Skeletal muscle tissue (tissue), 4 donors: ENCODE data around the gene BICD1. TPM values are rescaled to one million over a fixed set of nuclear protein-coding genes. Genes with fewer than 3 reads are reported as not detected.

Experiments used
- H3K27ac ChIP-seq: one replicate; pipeline ENCODE4 v1.7.0; 2013; ENCODE audit warnings: mild to moderate bottlenecking, low read depth, low read length, inconsistent platforms
- H3K27me3 ChIP-seq, 3 donors: one replicate each; pipeline ENCODE4 v1.7.0; 2013; ENCODE audit warnings: low read length in 3 of 3; ENCODE audit not compliant: control insufficient read depth in 3 of 3, insufficient read depth in 3 of 3
- H3K36me3 ChIP-seq, 3 donors: one replicate each; pipeline ENCODE4 v1.7.0; 2013; ENCODE audit warnings: low read length in 3 of 3; ENCODE audit not compliant: control insufficient read depth in 3 of 3, insufficient read depth in 3 of 3
- H3K4me1 ChIP-seq, 3 donors: one replicate each; pipeline ENCODE4 v1.7.0; 2013; ENCODE audit warnings: low read length in 3 of 3, mild to moderate bottlenecking in 3 of 3; ENCODE audit not compliant: control insufficient read depth in 3 of 3, insufficient read depth in 3 of 3
- H3K4me3 ChIP-seq, 3 donors: one replicate each; pipeline ENCODE4 v1.7.0; 2013; ENCODE audit warnings: low read length in 3 of 3
- H3K9ac ChIP-seq, 3 donors: one replicate each; pipeline ENCODE4 v1.7.0; 2013; ENCODE audit warnings: low read length in 3 of 3, mild to moderate bottlenecking in 3 of 3, moderate library complexity in 2 of 3, low read depth in 1 of 3
- H3K9me3 ChIP-seq, 3 donors: one replicate each; pipeline ENCODE4 v1.7.0; 2013; ENCODE audit warnings: low read length in 3 of 3; ENCODE audit not compliant: control insufficient read depth in 3 of 3
- total RNA-seq: library from RNA; depleted of rRNA; stranded (reverse); fragments of >200 nt; gene quantifications from one replicate; pipeline ENCODE4 v1.2.3, GENCODE V29; 2014
- donor health status: Osteomylitis.

The BICD1 gene
- total RNA-seq, 1 donor from 2014 or later, result 7.8 TPM

DNA sequence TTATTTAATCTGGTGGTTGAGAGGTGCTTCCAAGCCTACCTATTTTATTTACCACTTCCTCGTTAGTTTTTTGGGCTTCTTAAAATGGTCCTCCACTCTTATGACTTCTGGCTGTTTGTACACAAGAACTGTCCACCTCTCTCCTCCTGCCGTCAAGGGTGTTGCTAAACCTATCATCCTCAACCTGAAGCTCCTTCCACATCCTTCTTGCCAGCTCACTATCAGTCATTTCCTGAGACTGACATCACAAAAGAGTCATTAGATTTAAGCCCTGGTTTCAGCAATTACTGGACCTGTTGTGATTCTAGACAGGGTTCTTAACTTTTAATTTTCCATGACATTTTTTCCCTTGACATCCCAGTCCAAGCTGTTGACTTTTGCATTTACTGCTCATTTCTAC lies 91.9 kb downstream of the BICD1 start:
- Histone ChIP-seq H3K9ac (no peak overlapping the region), H3K27ac (no peak overlapping the region), H3K4me1 (no peaks in the 10 kb centered on the region), H3K27me3 (no peaks in the 10 kb centered on the region), H3K4me3 (no peak overlapping the region), H3K9me3 (no peaks in the 10 kb centered on the region), H3K36me3 (no peaks in the 10 kb centered on the region)

DNA sequence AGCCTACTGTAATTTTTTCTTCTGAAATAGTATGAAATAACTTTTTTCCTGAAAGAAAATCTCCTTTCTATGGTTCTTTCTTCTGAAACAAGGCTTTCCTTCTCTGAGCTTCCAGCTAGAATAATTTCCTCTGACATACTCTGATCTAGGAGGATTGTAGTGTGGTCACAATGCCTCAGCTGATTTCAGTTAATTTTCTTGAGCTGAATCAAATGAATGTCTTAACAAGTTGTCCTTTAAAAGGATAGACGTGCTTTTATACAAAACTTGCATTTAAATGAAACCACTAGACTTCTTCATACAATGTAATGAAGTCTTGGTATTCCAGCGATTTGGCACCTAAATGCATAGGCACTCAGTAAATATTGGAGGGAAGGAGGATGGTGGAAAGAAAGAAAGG lies 94.4 kb downstream of the BICD1 start:
- Histone ChIP-seq H3K36me3 (no peaks in the 10 kb centered on the region), H3K9ac (no peak overlapping the region), H3K27me3 (no peaks in the 10 kb centered on the region), H3K4me1 (no peaks in the 10 kb centered on the region), H3K9me3 (no peaks in the 10 kb centered on the region), H3K27ac (no peak overlapping the region), H3K4me3 (no peak overlapping the region)

DNA sequence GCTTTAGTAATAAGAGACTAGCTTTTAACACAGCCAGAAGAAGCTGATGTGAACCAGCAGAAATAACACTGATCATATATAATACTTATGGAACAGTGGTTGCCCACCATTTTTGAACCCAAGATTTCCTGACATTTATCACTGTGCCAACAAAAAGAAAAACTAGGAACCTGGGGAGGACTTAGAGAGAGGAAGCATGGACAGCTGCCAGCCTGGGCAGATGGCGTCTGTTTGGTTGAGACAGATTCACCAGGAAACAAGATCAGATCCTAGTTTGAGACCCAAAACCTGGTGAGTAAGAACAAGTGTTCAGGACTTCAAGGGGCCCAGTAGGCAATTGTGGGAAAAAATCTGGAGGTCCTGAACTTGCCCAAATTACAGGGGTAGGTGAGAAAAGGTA lies 95.3 kb downstream of the BICD1 start:
- Histone ChIP-seq H3K9me3 (no peaks in the 10 kb centered on the region), H3K27me3 (no peaks in the 10 kb centered on the region), H3K36me3 (no peaks in the 10 kb centered on the region), H3K4me1 (no peaks in the 10 kb centered on the region), H3K27ac (no peak overlapping the region), H3K9ac (no peak overlapping the region), H3K4me3 (no peak overlapping the region)

DNA sequence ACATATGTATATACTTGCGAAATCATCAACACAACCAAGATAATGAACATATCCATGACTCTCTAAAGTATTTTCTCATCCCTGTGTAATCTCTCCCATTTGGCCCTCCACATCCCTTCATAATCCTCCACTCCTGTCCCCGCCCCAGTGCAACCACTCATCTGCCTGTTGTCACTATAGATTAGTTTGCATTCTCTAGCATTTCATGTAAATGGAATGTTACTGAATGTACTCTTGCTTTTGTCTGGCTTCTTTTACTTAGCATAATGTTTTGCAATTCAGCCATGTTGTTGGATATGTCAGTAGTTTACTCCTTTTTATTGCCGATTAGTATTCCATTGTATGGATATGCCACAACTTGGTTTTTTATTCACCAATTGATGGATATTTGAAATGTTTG lies 99.1 kb downstream of the BICD1 start:
- H3K27ac ChIP-seq, result no peak overlapping the region
- no peaks in the 10 kb centered on the region for H3K36me3 ChIP-seq
- H3K9ac ChIP-seq, result no peak overlapping the region
- H3K4me3 ChIP-seq, result no peak overlapping the region
- no peaks in the 10 kb centered on the region for H3K9me3 ChIP-seq
- no peaks in the 10 kb centered on the region for H3K27me3 ChIP-seq
- peaks cover 0 to 6% (median under 1%) of the 10 kb centered on the region in 3 donors for H3K4me1 ChIP-seq

DNA sequence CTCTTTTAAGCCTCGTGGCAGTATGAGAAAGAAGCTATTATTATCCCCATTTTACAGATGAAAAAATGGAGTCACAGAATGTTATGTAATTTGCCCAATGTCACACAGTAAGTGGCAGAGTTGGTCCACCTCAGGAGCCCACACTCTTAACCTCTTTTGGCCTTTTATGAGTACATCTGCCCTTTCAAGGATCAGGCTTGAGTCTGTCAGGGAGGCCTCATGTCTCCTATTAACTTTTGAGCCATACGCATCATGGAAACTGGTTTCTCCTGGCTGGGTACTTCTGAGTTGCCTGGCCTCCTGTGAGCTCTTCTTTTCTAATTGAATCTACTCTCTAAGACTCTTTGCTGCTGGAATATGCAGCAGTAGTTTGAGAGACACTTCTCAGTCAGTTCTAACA lies 101.7 kb downstream of the BICD1 start:
- Histone ChIP-seq H3K4me1 (peaks cover 0 to 7% (median 6%) of the 10 kb centered on the region in 3 donors), H3K27ac (no peak overlapping the region), H3K9me3 (no peaks in the 10 kb centered on the region), H3K9ac (no peak overlapping the region), H3K36me3 (no peaks in the 10 kb centered on the region), H3K4me3 (no peak overlapping the region), H3K27me3 (no peaks in the 10 kb centered on the region)

DNA sequence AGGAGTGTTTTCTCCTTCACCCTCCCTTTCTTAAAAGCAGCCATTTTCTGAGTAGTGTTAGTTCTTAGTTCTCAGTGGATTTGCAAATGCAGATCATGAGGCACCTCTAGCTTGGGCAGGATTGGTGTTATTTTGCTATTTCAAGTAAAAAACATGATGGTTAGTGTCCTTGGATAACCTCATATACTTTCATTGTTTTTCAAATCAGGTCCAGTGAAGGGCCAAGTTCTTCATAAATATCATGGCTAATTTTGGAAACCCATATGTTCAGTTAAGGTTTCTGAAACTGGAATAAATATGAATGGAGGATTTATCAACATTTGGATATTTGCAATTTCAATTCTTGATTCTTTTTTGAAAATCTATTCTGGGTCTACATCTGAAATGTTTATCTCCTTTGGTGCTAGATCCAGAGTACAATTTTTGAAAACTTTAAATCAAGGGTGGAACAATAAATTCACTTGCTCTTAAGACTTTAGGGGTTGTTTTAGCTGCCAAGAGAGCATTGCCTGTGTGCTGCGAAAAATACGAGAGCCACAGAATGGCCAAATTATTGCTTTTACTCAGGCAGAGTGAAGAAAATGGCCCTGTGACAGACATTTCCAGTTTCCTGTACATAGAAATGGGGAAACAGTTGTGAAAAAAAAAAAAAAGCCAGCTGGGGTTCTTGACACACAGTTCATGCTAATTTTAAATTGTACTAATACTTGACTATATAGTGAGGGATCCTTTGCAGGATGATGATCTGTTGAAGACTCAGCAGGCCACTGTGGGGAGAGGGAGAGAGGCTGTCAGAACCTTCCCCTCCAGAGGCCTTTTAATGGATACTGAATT lies 104.6 kb downstream of the BICD1 start:
- Histone ChIP-seq H3K27me3 (no peaks in the 10 kb centered on the region), H3K4me3 (no peak overlapping the region), H3K27ac (no peak overlapping the region)

DNA sequence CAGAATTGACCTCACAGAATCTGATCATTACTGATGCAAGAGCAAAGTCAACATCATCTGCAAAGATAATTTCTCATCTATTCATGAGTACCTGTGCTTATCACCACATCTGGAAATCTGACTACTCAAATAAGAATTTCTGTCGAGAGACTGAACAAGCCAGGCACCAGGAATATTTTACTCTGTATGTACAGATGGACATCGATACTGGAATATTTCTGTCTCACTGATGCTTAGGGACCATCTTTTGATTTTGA lies 105.2 kb downstream of the BICD1 start:
- Histone ChIP-seq H3K27me3 (no peaks in the 10 kb centered on the region), H3K4me1 (peaks cover 0 to 7% (median 6%) of the 10 kb centered on the region in 3 donors), H3K9me3 (no peaks in the 10 kb centered on the region), H3K4me3 (no peak overlapping the region), H3K9ac (no peak overlapping the region), H3K27ac (no peak overlapping the region), H3K36me3 (peaks cover 0 to 3% (median 0%) of the 10 kb centered on the region in 3 donors)

More for the DNA sequence above, 104.6 kb downstream of the BICD1 start:
- no peaks in the 10 kb centered on the region for H3K36me3 ChIP-seq
- H3K9me3 ChIP-seq, result no peaks in the 10 kb centered on the region
- H3K9ac ChIP-seq, result no peak overlapping the region
- peaks cover 0 to 7% (median 6%) of the 10 kb centered on the region in 3 donors for H3K4me1 ChIP-seq

DNA sequence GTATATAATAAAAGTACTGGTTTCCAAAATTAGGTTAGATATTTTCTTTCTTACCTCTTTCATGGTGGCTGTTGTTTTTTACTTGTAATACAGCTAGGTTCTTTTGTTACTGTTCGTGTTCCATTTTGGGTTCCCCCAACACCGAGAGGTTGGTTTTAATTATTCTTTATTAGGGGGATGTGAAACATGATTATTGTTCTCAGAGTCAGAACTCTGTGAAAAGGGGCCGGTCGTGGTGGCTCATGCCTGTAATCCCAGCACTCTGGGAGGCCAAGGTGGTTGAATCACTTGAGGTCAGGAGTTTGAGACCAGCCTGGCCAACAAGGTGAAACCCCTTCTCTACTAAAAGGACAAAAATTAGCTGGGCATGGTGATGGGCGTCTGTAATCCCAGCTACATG lies 108.1 kb downstream of the BICD1 start:
- Histone ChIP-seq H3K36me3 (peaks cover 0 to 9% (median 4%) of the 10 kb centered on the region in 3 donors), H3K9ac (no peak overlapping the region), H3K4me3 (no peak overlapping the region), H3K27ac (no peak overlapping the region), H3K9me3 (no peaks in the 10 kb centered on the region), H3K27me3 (no peaks in the 10 kb centered on the region), H3K4me1 (peaks cover 0 to 7% (median 0%) of the 10 kb centered on the region in 3 donors)

DNA sequence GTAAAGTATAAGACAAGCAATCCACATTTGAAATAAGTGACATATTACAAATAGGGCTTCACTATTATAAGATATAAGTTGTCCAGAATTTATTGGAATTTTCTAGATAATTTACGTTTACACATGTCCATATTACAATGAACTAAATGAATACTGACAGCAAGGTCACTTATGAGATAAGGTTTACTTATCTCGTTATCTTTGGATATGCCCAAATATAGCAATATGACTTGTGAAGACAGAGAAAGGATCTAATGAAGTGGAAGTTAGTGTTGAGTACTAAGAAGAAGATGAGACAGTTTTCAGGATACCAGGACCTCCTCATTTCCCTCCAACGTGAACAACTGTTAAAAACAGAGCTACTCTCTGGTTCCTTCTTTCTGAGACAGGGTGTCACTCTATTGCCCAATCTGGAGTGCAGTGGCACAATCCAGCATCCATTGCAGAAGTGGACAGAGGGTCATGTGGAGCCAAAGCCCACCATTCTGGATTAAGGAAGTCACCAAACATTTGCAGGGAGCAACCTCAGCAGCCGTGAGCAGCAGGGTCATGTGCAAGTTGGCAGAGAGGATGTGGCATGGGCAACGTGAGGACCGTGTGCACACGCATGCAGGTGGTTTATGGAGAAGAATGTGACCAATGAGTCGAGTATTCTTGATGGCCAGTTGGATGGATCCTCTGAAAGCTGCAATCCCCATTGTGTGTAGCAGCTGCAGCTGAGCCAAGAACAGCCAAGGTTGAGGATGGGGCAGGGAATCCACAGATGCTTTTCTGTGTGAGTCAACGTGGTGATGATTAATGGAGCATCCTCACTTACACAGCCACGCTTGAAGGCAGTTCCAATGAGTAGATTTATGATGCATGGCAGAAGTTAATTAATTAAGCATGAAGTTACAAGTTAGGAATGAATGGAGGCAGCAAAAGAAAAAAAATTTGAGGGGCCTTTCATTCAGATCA lies 111.0 kb downstream of the BICD1 start:
- no peaks in the 10 kb centered on the region for H3K9me3 ChIP-seq
- H3K9ac ChIP-seq, result no peak overlapping the region
- H3K36me3 ChIP-seq, result peaks cover 0 to 9% (median 4%) of the 10 kb centered on the region in 3 donors
- no peak overlapping the region for H3K4me3 ChIP-seq
- no peak overlapping the region for H3K27ac ChIP-seq
- no peaks in the 10 kb centered on the region for H3K4me1 ChIP-seq
- no peaks in the 10 kb centered on the region for H3K27me3 ChIP-seq

DNA sequence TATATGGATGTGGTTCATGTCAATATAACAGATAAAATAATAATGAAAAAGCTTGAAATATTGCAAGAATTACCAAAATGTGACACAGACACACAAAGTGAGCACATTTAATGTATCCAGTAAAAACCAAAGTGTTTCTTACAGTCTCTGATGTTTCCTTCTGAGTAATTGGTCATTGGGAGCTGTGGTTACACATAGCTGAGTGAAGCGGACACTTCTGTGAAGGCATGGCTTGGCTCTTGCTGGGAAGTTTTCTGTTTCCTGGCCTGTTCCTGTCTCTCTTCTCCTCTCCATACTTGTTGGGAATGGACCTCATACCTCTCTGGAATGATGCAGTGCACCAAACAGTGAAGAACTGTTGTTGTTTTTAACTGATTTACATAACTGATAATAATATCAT lies 117.3 kb downstream of the BICD1 start:
- H3K4me3 ChIP-seq, result no peak overlapping the region
- H3K36me3 ChIP-seq, result no peaks in the 10 kb centered on the region
- no peak overlapping the region for H3K9ac ChIP-seq
- no peaks in the 10 kb centered on the region for H3K27me3 ChIP-seq
- H3K9me3 ChIP-seq, result no peaks in the 10 kb centered on the region
- no peaks in the 10 kb centered on the region for H3K4me1 ChIP-seq
- H3K27ac ChIP-seq, result no peak overlapping the region
